Caco-2 (cell line): Measurements from ENCODE around the gene REM2. TPM values are rescaled to one million over a fixed set of nuclear protein-coding genes. Genes with fewer than 3 reads are reported as not detected.

Experiments
- BruUV-seq: library from RNA; stranded (reverse); fragments of 400-500 nt; replicated peaks from 2 replicates; lab custom pipeline; 2021; lab: Mats Ljungman, UMichigan
- CTCF ChIA-PET: fragments of 300-600 bp; sonication (Branson Sonifier 250); formaldehyde crosslinking; loops from one replicate; lab custom pipeline; 2022; ENCODE audit warnings: antibody characterized with exemption; lab: Charles Lee
- POLR2A ChIA-PET: fragments of 300-600 bp; sonication (Branson Sonifier 250); formaldehyde crosslinking; loops from one replicate; lab custom pipeline; 2022; ENCODE audit warnings: antibody characterized with exemption; lab: Charles Lee
- DNase-seq, 2 experiments: peaks; one replicate each; pipeline versions ENCODE4 v3.0.0 to v3.0.0-alpha.2; 2020 to 2022
- H3K27me3 ChIP-seq: replicated peaks from 2 replicates; pipeline ENCODE4 v1.6.0; 2011; ENCODE audit warnings: low read length; ENCODE audit not compliant: control insufficient read depth, insufficient read depth
- H3K36me3 ChIP-seq: 2 replicates; pipeline ENCODE4 v1.5.1; 2011; ENCODE audit warnings: low read length; ENCODE audit not compliant: control insufficient read depth, insufficient read depth
- H3K4me1 ChIP-seq: fragments of 250-450 bp; sonication (Bioruptor Pico); 2 replicates; pipeline ENCODE4 v1.5.1; 2020; ENCODE audit warnings: mild to moderate bottlenecking
- H3K4me3 ChIP-seq: 2 replicates; pipeline ENCODE4 v1.5.1; 2011; ENCODE audit warnings: low read depth, mild to moderate bottlenecking, control low read depth, low read length
- H3K9me3 ChIP-seq: fragments of 250-450 bp; sonication (Bioruptor Pico); 2 replicates; pipeline ENCODE4 v1.5.1; 2020; ENCODE audit warnings: mild to moderate bottlenecking, moderate library complexity
- H3K27ac Mint-ChIP-seq: one replicate; pipeline ENCODE4 v1.8.0; 2022; ENCODE audit warnings: mixed read lengths; ENCODE audit not compliant: unreplicated experiment
- H3K27me3 Mint-ChIP-seq: one replicate; pipeline ENCODE4 v1.8.0; 2022; ENCODE audit warnings: mixed read lengths; ENCODE audit not compliant: insufficient read depth, unreplicated experiment
- H3K36me3 Mint-ChIP-seq: one replicate; pipeline ENCODE4 v1.8.0; 2022; ENCODE audit warnings: mild to moderate bottlenecking, mixed read lengths; ENCODE audit not compliant: insufficient read depth, unreplicated experiment
- H3K4me1 Mint-ChIP-seq: one replicate; pipeline ENCODE4 v1.8.0; 2022; ENCODE audit warnings: low read depth, mixed read lengths; ENCODE audit not compliant: unreplicated experiment
- H3K4me3 Mint-ChIP-seq: one replicate; pipeline ENCODE4 v1.8.0; 2022; ENCODE audit warnings: mild to moderate bottlenecking, moderate library complexity, mixed read lengths; ENCODE audit not compliant: unreplicated experiment
- H3K9me3 Mint-ChIP-seq: one replicate; pipeline ENCODE4 v1.8.0; 2022; ENCODE audit warnings: mixed read lengths; ENCODE audit not compliant: unreplicated experiment
- intact Hi-C: fragments of 100-400 bp; cut with micrococcal nuclease; formaldehyde crosslinking; loops from one replicate; pipeline ENCODE4 v1.10.0; 2022; ENCODE audit not compliant: unreplicated experiment
- total RNA-seq: library from RNA; stranded (reverse); gene quantifications from 2 replicates; pipeline ENCODE4 v1.2.3, GENCODE V29; 2022
- TF ChIP-seq, protein P1 (sequence below), 2 experiments: fragments of 200-600 bp in 1 of 2; IDR thresholded peaks; 1 replicate in 1 of 2; 2 replicates in 1 of 2; pipeline versions ENCODE4 v1.5.1 to v1.8.0; 2011 to 2022; ENCODE audit warnings: antibody characterized with exemption in 1 of 2, control low read depth in 1 of 2, inconsistent platforms in 1 of 2, low read depth in 1 of 2, low read length in 1 of 2, mild to moderate bottlenecking in 1 of 2, moderate library complexity in 1 of 2; ENCODE audit not compliant: insufficient read depth in 1 of 2, severe bottlenecking in 1 of 2, unreplicated experiment in 1 of 2

REM2 gene
- total RNA-seq, 1 experiment from 2014 or later: 0.41 TPM

DNA sequence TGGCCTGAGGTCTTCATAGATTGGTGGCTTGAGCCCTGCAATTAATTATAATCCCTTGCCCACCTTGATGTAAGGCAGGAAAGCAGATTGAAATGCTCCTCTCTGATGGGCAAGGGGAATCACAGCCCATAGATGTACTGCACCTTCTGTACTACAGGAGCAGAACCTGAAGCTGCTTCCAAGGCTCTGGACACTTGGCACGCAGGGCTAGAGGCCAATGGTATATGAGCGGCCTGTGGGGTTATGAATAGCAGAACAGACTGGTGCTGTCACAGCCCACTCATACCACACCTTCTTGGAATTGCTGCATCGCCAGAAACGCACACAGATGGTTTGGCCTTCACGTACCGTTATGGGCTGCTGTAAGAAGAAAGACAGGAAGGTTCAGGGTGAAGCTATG lies 37.7 kb downstream of the REM2 start:
- ChIA-PET POLR2A (no interaction called here), CTCF (interaction anchor here (0.6 kb wide), 1 partner anchor 113 kb away, joined by 4 read pairs; no protein-coding TSS in a partner anchor)
- peaks cover 8% of the 10 kb centered on the region for H3K4me1 ChIP-seq

DNA sequence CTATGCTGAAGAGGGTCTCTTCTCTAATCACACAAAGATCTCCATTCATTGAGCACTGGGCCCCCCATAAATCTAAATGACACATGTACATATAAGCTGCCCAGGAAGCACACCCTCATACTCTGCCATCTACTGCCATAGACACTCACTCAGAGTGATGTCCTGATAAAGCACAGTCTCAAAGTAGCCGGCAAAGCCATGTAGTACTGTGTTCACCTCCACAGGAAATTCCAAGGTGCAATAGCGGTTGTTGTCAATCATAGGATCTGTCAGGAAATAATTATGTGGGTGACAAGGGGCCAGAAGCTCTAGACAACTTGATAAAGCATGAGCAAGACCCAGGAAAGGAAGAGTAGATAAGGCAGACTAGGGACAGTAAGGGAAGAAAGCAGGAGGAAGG lies 39.3 kb downstream of the REM2 start:
- peaks cover 86% of the 10 kb centered on the region for H3K36me3 Mint-ChIP-seq
- no peak overlapping the region for H3K27ac Mint-ChIP-seq
- Histone ChIP-seq H3K36me3 (peaks cover 3% of the 10 kb centered on the region; the same call in 1 of the 2 replicates), H3K4me3 (no peak overlapping the region), H3K9me3 (no peaks in the 10 kb centered on the region), H3K27me3 (no peaks in the 10 kb centered on the region), H3K4me1 (peaks cover 8% of the 10 kb centered on the region)
- no peak overlapping the region for H3K4me3 Mint-ChIP-seq
- ChIA-PET CTCF (no interaction called here), POLR2A (no interaction called here)
- H3K27me3 Mint-ChIP-seq: peaks cover 2% of the 10 kb centered on the region
- H3K9me3 Mint-ChIP-seq: no peaks in the 10 kb centered on the region
- intact Hi-C loops: no loop called here
- no peak for DNase-seq
- peaks cover 6% of the 10 kb centered on the region for H3K4me1 Mint-ChIP-seq
- TF ChIP-seq, protein P1, sequence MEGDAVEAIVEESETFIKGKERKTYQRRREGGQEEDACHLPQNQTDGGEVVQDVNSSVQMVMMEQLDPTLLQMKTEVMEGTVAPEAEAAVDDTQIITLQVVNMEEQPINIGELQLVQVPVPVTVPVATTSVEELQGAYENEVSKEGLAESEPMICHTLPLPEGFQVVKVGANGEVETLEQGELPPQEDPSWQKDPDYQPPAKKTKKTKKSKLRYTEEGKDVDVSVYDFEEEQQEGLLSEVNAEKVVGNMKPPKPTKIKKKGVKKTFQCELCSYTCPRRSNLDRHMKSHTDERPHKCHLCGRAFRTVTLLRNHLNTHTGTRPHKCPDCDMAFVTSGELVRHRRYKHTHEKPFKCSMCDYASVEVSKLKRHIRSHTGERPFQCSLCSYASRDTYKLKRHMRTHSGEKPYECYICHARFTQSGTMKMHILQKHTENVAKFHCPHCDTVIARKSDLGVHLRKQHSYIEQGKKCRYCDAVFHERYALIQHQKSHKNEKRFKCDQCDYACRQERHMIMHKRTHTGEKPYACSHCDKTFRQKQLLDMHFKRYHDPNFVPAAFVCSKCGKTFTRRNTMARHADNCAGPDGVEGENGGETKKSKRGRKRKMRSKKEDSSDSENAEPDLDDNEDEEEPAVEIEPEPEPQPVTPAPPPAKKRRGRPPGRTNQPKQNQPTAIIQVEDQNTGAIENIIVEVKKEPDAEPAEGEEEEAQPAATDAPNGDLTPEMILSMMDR (IDR thresholded peaks at IDR 0.05; ENCODE audit: insufficient read depth in 1 of 2, low read depth in 1 of 2, low read length in 1 of 2, severe bottlenecking in 1 of 2, unreplicated experiment in 1 of 2): no peak
- BruUV-seq: no TSS peak

More for the DNA sequence above, 37.7 kb downstream of the REM2 start:
- Mint-ChIP-seq H3K36me3 (peaks cover 74% of the 10 kb centered on the region), H3K4me1 (peaks cover 6% of the 10 kb centered on the region), H3K27ac (no peak overlapping the region), H3K27me3 (peaks cover 2% of the 10 kb centered on the region), H3K9me3 (no peaks in the 10 kb centered on the region), H3K4me3 (no peak overlapping the region)
- TF ChIP-seq, protein P1 (IDR thresholded peaks at IDR 0.05; ENCODE audit: insufficient read depth in 1 of 2, low read depth in 1 of 2, low read length in 1 of 2, severe bottlenecking in 1 of 2, unreplicated experiment in 1 of 2): no peak
- BruUV-seq: no TSS peak
- Histone ChIP-seq H3K9me3 (no peaks in the 10 kb centered on the region), H3K4me3 (no peak overlapping the region), H3K27me3 (no peaks in the 10 kb centered on the region), H3K36me3 (peaks cover 3% of the 10 kb centered on the region; the same call in 1 of the 2 replicates)
- intact Hi-C loops: no loop called here
- no peak for DNase-seq

- Mint-ChIP-seq H3K36me3 (peaks cover 74% of the 10 kb centered on the region), H3K4me1 (peaks cover 6% of the 10 kb centered on the region)
Observed at GRCh38 chr14:22923746-22924145, 40.7 kb downstream of the REM2 start.

More at GRCh38 chr14:22923746-22924145, 40.7 kb downstream of the REM2 start:
- H3K9me3 Mint-ChIP-seq: no peaks in the 10 kb centered on the region
- no peak overlapping the region for H3K4me3 ChIP-seq
- POLR2A ChIA-PET: interaction anchor here (0.6 kb wide), 1 partner anchor 30 kb away, joined by 4 read pairs; no protein-coding TSS in a partner anchor
- CTCF ChIA-PET: no interaction called here
- H3K27me3 Mint-ChIP-seq: peaks cover 2% of the 10 kb centered on the region
- no peak overlapping the region for H3K27ac Mint-ChIP-seq
- TF ChIP-seq, protein P1 (IDR thresholded peaks at IDR 0.05; ENCODE audit: insufficient read depth in 1 of 2, low read depth in 1 of 2, low read length in 1 of 2, severe bottlenecking in 1 of 2, unreplicated experiment in 1 of 2): no peak
- H3K9me3 ChIP-seq: no peaks in the 10 kb centered on the region
- DNase-seq: no peak
- peaks cover 4% of the 10 kb centered on the region; the same call in 1 of the 2 replicates for H3K4me1 ChIP-seq
- peaks cover 3% of the 10 kb centered on the region for H3K36me3 ChIP-seq
- no peaks in the 10 kb centered on the region for H3K27me3 ChIP-seq
- intact Hi-C loops: no loop called here
- no peak overlapping the region for H3K4me3 Mint-ChIP-seq
- no TSS peak for BruUV-seq
